Activated naive CD8-positive, alpha-beta T cell treated with anti-CD3 and anti-CD28 coated beads, Interleukin-2, amount 10 ng/mL, durations not matched to agents 7 days and 5 days (primary cell): ENCODE results near the gene CCDC8. TPM values are rescaled to one million over a fixed set of nuclear protein-coding genes. Genes with fewer than 3 reads are reported as not detected.
A peak's percentile ranks its signal among the peaks of the same experiment; 100 is the strongest.
"Not testable (repeated sequence)": the region's sequence is repeated elsewhere in the genome, so short reads cannot be mapped to it uniquely, and the experiment has no call there.

Experiments used
- ATAC-seq: fragments of 150-1000 bp; cut with Tn5 transposase; one replicate; pipeline ENCODE4 v1.10.0; 2021; ENCODE audit warnings: low read depth, moderate library complexity
- POLR2A ChIA-PET: fragments of 350-600 bp; sonication (Branson Sonifier 250); formaldehyde crosslinking; loops from one replicate; lab custom pipeline; 2021; ENCODE audit warnings: antibody characterized with exemption; lab: Charles Lee
- DNase-seq: peaks from one replicate; pipeline ENCODE4 v3.0.0; 2021
- H3K27ac Mint-ChIP-seq: one replicate; pipeline ENCODE4 v1.8.0; 2022; ENCODE audit warnings: mild to moderate bottlenecking, mixed read lengths
- H3K27me3 Mint-ChIP-seq: one replicate; pipeline ENCODE4 v1.8.0; 2022; ENCODE audit warnings: mild to moderate bottlenecking, moderate library complexity, mixed read lengths
- H3K36me3 Mint-ChIP-seq: one replicate; pipeline ENCODE4 v1.8.0; 2021; ENCODE audit warnings: mild to moderate bottlenecking, mixed read lengths
- H3K4me1 Mint-ChIP-seq: one replicate; pipeline ENCODE4 v1.8.0; 2021; ENCODE audit warnings: mixed read lengths
- H3K4me3 Mint-ChIP-seq: one replicate; pipeline ENCODE4 v1.8.0; 2022; ENCODE audit warnings: mild to moderate bottlenecking, moderate library complexity, mixed read lengths
- H3K9me3 Mint-ChIP-seq: one replicate; pipeline ENCODE4 v1.8.0; 2021; ENCODE audit warnings: mixed read lengths
- total RNA-seq, 2 experiments: library from RNA; stranded (reverse); gene quantifications; one replicate each; pipeline ENCODE4 v1.2.3, GENCODE V29; 2021

Gene CCDC8
- total RNA-seq, 2 experiments from 2014 or later: not detected

DNA sequence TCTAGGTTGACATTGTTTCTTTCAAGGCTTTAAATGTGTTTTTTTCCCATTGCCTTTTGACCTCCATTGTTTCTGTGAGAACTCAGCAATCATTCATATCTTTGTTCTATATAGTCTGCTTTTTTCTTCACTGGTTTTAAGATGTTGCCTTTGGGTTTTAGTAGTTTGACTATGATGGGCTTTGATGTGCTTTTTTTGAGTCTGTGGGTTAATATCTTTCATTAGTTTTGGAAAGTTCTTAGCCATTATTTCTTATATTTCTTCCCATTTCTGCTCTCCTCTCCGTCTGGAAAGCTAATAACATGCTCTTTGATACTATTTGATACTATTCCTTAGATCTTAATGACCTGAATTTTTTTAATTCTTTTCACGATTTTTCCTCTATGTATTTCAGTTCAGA lies 32.7 kb downstream of the CCDC8 start:
- Mint-ChIP-seq H3K36me3 (peaks cover 21% of the 10 kb centered on the region), H3K4me1 (peaks cover 6% of the 10 kb centered on the region), H3K4me3 (no peak overlapping the region), H3K27ac (no peak overlapping the region), H3K9me3 (no peaks in the 10 kb centered on the region), H3K27me3 (no peaks in the 10 kb centered on the region)
- POLR2A ChIA-PET: no interaction called here
- ATAC-seq (no peak), DNase-seq (no peak)

DNA sequence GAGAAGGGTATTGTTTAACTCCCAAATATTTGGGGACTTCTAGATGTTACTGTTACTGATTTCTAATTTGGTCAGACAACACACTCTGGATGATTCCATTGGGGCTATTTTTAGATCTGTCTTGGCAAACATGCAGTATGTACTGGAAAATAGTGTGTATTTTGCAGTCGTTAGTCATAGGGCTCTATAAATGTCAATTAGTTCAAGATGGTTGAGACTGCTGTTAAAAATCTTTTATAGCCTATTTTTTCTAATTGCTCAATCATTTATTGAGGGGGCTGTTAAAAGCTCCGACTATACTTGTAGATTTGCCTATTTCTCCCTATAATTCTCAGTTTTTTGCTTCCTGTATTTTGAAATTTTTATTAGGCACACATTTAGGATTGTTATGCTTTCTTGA lies 35.1 kb downstream of the CCDC8 start:
- peaks cover 20% of the 10 kb centered on the region for H3K36me3 Mint-ChIP-seq
- no peak overlapping the region for H3K27ac Mint-ChIP-seq
- no peak for DNase-seq
- POLR2A ChIA-PET: no interaction called here
- no peak for ATAC-seq
- no peaks in the 10 kb centered on the region for H3K9me3 Mint-ChIP-seq
- no peak overlapping the region for H3K4me3 Mint-ChIP-seq
- H3K27me3 Mint-ChIP-seq: no peaks in the 10 kb centered on the region
- peaks cover 6% of the 10 kb centered on the region for H3K4me1 Mint-ChIP-seq

DNA sequence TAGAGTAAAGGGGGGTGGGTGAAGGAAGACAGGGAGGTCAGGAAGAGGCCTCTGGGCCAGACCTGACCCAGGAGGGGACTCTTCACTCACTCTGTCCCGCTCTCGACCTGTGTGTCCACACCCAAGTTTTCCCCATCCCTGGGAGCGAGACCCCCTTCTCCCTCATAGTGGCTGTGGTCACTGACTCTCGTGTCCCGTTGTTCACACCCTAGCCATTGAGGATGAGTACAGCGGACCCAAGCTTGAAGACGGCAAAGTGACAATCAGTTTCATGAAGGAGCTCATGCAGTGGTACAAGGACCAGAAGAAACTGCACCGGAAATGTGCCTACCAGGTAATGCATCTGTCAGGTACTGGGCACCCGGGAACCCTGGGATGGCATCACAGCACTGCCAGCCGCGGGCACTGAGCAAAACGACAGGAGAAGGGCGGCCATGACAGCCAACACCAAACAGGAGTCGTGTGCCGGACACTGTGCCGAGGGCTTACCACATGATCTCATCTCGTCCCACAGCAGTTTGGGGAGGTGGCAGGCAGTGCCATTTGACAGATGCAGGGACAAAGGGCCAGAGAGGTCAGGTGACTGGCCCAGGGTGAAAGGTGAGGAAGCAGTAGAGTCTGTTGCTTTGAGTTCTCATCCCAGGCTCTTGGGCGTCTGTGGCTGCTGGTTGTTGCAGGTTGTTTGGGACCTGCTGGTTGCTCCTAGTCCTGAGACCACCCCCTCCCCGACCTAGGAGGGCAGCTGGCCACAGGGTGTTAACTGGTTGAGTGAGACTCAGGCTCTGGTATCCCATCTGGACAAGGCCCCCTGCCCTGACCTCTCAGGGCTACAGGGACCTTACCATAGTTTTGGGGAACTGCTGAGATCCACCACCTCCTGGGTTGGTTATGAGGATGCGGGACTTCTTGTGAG lies 36.9 kb downstream of the CCDC8 start:
- ATAC-seq: no peak
- Mint-ChIP-seq H3K36me3 (peaks cover 16% of the 10 kb centered on the region), H3K9me3 (no peaks in the 10 kb centered on the region), H3K4me3 (no peak overlapping the region), H3K4me1 (peaks cover 14% of the 10 kb centered on the region), H3K27ac (no peak overlapping the region), H3K27me3 (no peaks in the 10 kb centered on the region)
- peak; percentile 20 for DNase-seq
- POLR2A ChIA-PET: no interaction called here

DNA sequence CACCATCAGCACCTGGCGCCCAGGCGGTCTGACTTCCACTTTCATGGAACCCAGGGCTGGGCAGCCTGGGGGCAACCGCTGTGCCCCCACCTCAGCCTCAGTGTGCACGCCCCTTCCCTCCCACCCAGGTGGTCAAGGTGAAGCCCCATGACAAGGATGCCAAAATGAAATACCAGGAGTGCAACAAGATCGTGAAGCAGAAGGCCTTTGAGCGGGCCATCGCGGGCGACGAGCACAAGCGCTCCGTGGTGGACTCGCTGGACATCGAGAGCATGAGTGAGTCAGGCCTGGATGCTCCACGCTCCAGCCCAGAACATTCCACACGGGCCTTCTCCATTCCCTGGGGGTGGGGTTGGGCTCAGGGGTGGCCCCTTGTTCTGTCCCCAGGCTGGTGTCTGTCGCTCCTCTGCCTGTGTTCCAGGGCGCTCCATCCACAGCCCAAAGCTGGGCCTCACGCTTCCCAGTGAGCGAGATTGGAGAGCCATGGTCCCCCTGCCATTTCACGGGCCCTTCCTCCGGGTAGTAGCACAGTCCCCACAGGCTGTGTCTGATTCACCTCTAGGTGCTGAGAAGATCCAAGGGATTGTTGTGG lies 37.8 kb downstream of the CCDC8 start:
- H3K27ac Mint-ChIP-seq, H3K9me3 Mint-ChIP-seq, ATAC-seq, POLR2A ChIA-PET, H3K4me3 Mint-ChIP-seq, H3K27me3 Mint-ChIP-seq, H3K36me3 Mint-ChIP-seq: not testable (repeated sequence)
- DNase-seq: peak; percentile 10
- H3K4me1 Mint-ChIP-seq: peaks cover 20% of the 10 kb centered on the region

DNA sequence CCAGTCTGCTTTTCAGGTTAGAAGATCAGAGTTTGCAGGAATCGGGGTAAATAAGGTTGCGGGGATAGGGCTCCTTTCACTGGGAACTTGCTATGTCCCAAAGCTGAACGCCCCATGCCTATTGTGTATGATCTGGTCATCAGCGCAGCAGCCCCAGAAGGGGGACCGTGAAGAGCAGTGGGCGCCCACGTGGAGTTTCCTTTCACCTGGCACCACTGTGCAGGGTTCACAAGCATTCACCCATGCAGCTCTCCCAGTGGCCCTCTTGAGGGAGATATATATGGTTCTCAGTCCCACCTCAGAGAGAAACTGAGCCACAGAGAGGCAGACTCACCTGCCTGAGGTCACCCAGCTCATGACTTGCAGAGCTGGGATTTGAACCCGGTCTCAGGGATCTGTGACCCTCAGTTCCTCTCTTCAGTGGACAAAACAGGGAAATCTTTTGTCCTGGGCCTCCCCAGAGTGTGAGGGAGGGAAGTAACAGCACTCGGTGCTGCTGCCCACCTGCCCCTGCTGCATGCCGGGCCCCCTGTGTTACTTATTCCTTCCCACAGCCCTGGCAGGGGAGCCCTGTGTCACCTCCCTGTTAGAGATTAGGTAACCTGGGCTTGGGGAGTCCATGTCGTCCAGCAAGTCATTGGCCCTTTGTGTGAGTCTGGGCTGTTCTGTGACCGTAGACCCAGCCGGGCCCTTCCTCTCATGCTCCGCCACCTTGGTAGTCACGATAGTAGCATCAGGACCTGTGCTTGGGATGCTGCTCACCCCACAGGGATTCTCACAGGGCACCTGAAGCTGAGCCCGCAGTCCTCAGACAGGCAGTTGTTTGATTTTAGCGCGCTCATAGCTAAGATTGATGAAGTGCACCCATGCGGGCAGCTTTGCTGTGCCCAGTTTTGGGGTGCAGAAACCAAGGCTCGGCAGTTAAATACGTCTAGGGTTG lies 38.6 kb downstream of the CCDC8 start:
- ATAC-seq (no peak), DNase-seq (peak; percentile 15)
- H3K4me1 Mint-ChIP-seq: peaks cover 16% of the 10 kb centered on the region
- H3K4me3 Mint-ChIP-seq: no peak overlapping the region
- peaks cover 5% of the 10 kb centered on the region for H3K36me3 Mint-ChIP-seq
- no peak overlapping the region for H3K27ac Mint-ChIP-seq
- POLR2A ChIA-PET: no interaction called here
- no peaks in the 10 kb centered on the region for H3K9me3 Mint-ChIP-seq
- H3K27me3 Mint-ChIP-seq: no peaks in the 10 kb centered on the region

DNA sequence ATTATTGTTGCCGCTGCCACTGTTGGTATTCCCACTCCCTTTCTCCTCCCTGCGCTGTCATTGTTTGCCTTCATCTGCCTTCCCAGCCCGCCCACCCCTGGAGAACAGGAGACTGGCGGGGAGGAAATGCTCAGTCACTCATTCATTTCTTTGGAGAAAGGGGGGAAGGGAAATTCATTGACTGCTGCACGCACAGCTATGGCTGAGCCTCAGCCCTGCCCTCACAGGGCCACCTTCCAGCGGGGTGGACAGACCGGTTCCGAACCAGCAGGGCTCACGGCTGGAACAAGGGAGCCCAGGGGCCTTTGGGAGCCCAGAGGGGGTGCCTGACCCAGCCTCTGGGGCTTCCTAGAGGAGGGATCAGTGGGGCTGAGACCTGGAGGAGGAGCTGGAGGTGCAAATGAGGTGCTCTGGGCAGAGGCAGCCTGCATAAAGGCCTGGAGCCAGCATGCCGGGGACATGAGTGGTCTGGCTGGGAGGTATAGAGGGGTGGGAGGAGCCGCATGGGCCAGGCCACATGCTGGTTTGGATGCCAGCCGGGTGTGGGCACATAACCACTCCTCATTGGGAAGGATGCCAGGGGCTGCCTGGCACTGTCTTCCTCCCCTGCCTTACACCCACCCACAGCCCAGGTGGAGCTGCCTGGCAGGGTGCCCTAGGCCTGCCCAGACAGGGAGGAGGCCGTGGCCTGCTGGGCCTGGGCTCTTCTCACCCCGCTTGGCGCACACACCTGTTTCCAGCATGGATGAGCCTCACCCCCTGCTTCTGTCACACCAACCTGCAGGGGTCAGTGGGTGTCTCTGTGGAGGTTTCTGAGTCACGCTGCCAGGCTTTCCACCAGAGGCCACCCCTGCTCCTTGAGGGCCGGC lies 39.6 kb downstream of the CCDC8 start:
- POLR2A ChIA-PET: interaction anchor here (0.6 kb wide), 1 partner anchor 12 kb away, joined by 4 read pairs; no protein-coding TSS in a partner anchor
- ATAC-seq: no peak
- Mint-ChIP-seq H3K4me1 (peaks cover 21% of the 10 kb centered on the region), H3K27ac (no peak overlapping the region), H3K27me3 (no peaks in the 10 kb centered on the region), H3K36me3 (peaks cover 3% of the 10 kb centered on the region), H3K9me3 (no peaks in the 10 kb centered on the region), H3K4me3 (no peak overlapping the region)
- peak; percentile 21 for DNase-seq

DNA sequence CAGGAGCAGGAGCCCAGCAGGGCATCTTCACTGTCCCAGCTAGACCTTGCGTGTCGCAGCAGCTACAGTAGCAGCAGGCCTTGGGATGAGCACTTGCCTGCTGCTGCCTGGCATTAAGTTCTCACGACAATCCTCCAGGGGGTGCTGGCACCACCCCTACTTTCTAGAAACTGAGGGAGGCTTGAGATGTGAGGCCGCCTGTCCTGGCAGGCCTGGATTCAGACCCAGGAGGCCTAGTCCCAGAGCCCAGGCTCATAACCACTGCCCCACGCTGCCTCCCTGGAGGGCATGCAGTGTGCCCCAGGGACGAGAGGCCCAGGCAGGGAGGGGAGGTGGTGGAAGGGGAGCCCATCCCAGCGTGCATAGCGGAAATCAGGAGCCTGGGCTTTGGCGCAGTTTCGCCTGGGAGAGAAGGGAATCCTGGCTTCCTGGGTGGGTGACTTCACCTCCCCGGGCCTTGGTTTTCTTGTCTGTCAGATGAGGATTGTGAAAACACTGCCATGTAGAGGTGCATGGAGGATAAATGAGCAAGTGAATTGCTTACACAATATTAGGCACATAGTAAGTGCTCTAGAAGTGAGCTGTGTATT lies 40.4 kb downstream of the CCDC8 start:
- ATAC-seq: no peak
- H3K4me3 Mint-ChIP-seq: no peak overlapping the region
- peaks cover 3% of the 10 kb centered on the region for H3K36me3 Mint-ChIP-seq
- no peaks in the 10 kb centered on the region for H3K9me3 Mint-ChIP-seq
- no peak overlapping the region for H3K27ac Mint-ChIP-seq
- H3K27me3 Mint-ChIP-seq: no peaks in the 10 kb centered on the region
- DNase-seq: peak; percentile 25
- POLR2A ChIA-PET: interaction anchor here (0.6 kb wide), 1 partner anchor 435 kb away, joined by 4 read pairs; no protein-coding TSS in a partner anchor
- peaks cover 22% of the 10 kb centered on the region for H3K4me1 Mint-ChIP-seq

DNA sequence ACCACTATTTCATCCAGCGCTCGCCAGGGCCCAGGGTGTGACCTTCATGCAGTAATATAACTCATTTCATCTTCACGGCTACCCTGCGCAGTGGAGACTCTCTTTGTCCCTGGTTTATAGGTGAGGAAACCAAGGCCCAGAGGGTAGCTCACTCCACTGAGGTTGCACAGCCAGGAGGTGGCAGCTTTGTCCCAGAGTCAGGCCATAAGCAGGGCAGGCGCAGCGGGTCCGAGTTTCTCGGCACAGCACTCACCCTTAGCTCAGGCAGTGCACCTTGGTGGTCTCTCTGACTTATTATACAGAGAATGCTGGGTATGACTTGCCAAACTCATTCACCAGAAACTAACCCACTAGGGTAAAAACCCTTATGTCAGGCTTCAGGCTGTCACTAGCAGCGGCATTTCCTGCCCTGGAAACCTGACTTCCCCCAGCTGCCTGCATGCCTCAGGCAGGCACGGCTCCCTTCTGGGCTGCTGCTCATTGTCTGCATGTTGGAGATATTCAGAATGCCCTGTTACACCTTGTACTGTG lies 41.9 kb downstream of the CCDC8 start:
- Mint-ChIP-seq H3K9me3 (no peaks in the 10 kb centered on the region), H3K27ac (peak overlapping the region; percentile 78), H3K36me3 (peaks cover 3% of the 10 kb centered on the region), H3K4me1 (peaks cover 24% of the 10 kb centered on the region), H3K27me3 (no peaks in the 10 kb centered on the region), H3K4me3 (peak overlapping the region; percentile 39)
- ATAC-seq (peak; percentile 74), DNase-seq (no peak)
- POLR2A ChIA-PET: no interaction called here

DNA sequence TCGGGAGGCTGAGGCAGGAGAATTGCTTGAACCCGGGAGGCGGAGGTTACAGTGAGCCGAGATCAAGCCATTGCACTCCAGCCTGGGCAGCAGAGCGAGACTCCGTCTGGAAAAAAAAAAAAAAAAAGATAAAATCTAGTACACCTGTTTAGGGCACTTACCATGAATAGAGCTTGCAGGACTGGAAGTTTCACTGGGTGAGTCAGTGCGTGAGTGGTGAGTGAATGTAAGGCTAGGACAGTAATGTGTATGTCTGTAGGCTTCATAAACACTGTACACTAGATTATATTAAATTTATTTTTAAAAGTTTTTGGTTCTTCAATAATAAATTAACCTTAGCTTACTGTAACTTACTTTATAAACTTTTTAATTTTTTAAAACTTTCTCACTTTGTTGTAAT lies 43.5 kb downstream of the CCDC8 start:
- ATAC-seq (no peak), DNase-seq (no peak)
- Mint-ChIP-seq H3K4me1 (peaks cover 24% of the 10 kb centered on the region), H3K9me3 (no peaks in the 10 kb centered on the region), H3K36me3 (peaks cover 2% of the 10 kb centered on the region), H3K27me3 (no peaks in the 10 kb centered on the region), H3K4me3 (no peak overlapping the region), H3K27ac (no peak overlapping the region)
- POLR2A ChIA-PET: no interaction called here

DNA sequence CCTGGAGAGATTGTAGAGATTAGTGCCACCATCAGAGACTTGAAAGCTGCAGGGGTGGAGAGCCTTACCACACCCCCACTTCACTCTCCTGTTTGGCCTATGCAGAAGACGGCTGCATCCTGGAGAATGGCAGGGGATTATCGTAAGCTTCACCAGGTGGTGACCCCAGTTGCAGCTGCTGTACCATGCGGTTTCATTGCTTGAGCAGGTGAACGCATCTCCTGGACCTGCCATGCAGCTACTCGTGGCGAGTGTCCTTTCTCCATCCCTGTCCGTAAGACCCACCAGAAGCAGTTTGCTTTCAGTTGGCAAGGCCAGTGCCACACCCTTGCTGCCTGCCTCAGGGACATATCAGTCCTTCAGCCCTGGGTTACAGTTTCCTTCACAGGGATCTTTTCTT lies 45.2 kb downstream of the CCDC8 start:
- Mint-ChIP-seq H3K4me1 (peaks cover 29% of the 10 kb centered on the region), H3K27me3 (no peaks in the 10 kb centered on the region), H3K27ac (no peak overlapping the region), H3K9me3 (no peaks in the 10 kb centered on the region), H3K4me3 (no peak overlapping the region), H3K36me3 (peaks cover 9% of the 10 kb centered on the region)
- no peak for DNase-seq
- no peak for ATAC-seq
- POLR2A ChIA-PET: no interaction called here

DNA sequence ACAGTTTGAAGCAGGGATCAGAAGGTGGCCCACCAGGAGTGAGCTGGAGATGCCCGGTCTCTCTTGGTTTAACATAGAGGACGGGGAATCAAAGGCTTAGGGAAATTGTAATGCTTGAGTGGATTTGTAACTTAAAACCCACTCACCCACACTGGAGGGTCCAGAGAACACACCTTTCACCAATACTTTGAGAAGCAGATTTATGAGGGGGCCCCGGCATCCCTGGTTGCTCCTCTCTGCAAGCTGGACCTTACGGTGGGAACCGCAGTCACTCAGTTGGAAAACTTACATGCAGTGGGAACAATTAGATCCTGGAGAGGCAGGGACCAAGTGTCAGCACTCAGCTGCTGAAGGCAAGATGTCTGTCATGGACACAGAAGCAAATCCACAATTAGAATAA lies 45.9 kb downstream of the CCDC8 start:
- H3K27ac Mint-ChIP-seq: no peak overlapping the region
- H3K36me3 Mint-ChIP-seq: peaks cover 9% of the 10 kb centered on the region
- ATAC-seq: no peak
- no peak overlapping the region for H3K4me3 Mint-ChIP-seq
- DNase-seq: no peak
- no peaks in the 10 kb centered on the region for H3K9me3 Mint-ChIP-seq
- POLR2A ChIA-PET: no interaction called here
- H3K27me3 Mint-ChIP-seq: no peaks in the 10 kb centered on the region
- H3K4me1 Mint-ChIP-seq: peaks cover 27% of the 10 kb centered on the region
